HCT116 (cell line): ENCODE measurements around the gene ZHX3. TPM values are rescaled to one million over a fixed set of nuclear protein-coding genes. Genes with fewer than 3 reads are reported as not detected.

Experiments
- ATAC-seq: fragments of 200-7000 bp; cut with Tn5 transposase; 2 replicates; pipeline ENCODE4 v1.9.1; 2020; ENCODE audit warnings: mild to moderate bottlenecking, moderate library complexity
- BruUV-seq: library from RNA; stranded (reverse); fragments of 400-500 nt; replicated peaks from 2 replicates; lab custom pipeline; 2021; lab: Mats Ljungman, UMichigan
- CTCF ChIA-PET: fragments of 300-600 bp; sonication (Branson Sonifier 250); formaldehyde crosslinking; loops from one replicate; lab custom pipeline; 2021; ENCODE audit warnings: antibody characterized with exemption; lab: Charles Lee
- POLR2A ChIA-PET: fragments of 300-600, 350-600 bp; sonication (Branson Sonifier 250); formaldehyde crosslinking; loops from one replicate; lab custom pipeline; 2021; ENCODE audit warnings: antibody characterized with exemption; lab: Charles Lee
- RAD21 ChIA-PET, 2 experiments: fragments of 300-600 bp; sonication (Branson Sonifier 250); formaldehyde crosslinking; loops; one replicate each; lab custom pipeline; 2023; ENCODE audit warnings: low total read pairs in 2 of 2; ENCODE audit not compliant: uncharacterized antibody in 2 of 2, unreplicated experiment in 2 of 2, low non-redundant PET in 1 of 2; lab: Charles Lee
- DNase-seq: peaks from one replicate; pipeline ENCODE4 v3.0.0-alpha.2; 2010; ENCODE audit warnings: low read depth, low spot score
- H2AFZ ChIP-seq: fragments of 200-600 bp; shearing (Covaris generic), sonication (generic); 2 replicates; pipeline ENCODE4 v1.6.1; 2017; ENCODE audit warnings: low read depth, mixed run types, mixed read lengths, antibody characterized with exemption, low read length; ENCODE audit not compliant: poor library complexity, severe bottlenecking
- H3K27ac ChIP-seq: 2 replicates; pipeline ENCODE4 v1.5.1; 2012; ENCODE audit warnings: low read depth, low read length
- H3K27me3 ChIP-seq: fragments of 200-600 bp; sonication (generic); 2 replicates; pipeline ENCODE4 v1.6.1; 2016; ENCODE audit warnings: mixed run types, low read length, mixed read lengths; ENCODE audit not compliant: insufficient read depth
- H3K36me3 ChIP-seq, 2 experiments: fragments of 200-500 bp in 1 of 2; fragments of 200-600 bp in 1 of 2; sonication (Bioruptor generic) in 1 of 2; sonication (generic) in 1 of 2; 2 replicates each; pipeline versions ENCODE4 v1.5.1 to v1.6.1; 2014 to 2016; ENCODE audit warnings: low read length in 2 of 2, inconsistent platforms in 1 of 2, mixed read lengths in 1 of 2, mixed run types in 1 of 2; ENCODE audit not compliant: insufficient read depth in 2 of 2, control insufficient read depth in 1 of 2
- H3K4me1 ChIP-seq, 2 experiments: fragments of 200-600 bp in 1 of 2; sonication (generic) in 1 of 2; 2 replicates each; pipeline versions ENCODE4 v1.5.1 to v1.6.1; 2012 to 2017; ENCODE audit warnings: low read length in 2 of 2, inconsistent platforms in 1 of 2, mild to moderate bottlenecking in 1 of 2, mixed read lengths in 1 of 2, mixed run types in 1 of 2, moderate library complexity in 1 of 2; ENCODE audit not compliant: insufficient read depth in 2 of 2, control insufficient read depth in 1 of 2
- H3K4me2 ChIP-seq: fragments of 200-600 bp; sonication (generic); 2 replicates; pipeline ENCODE4 v1.6.1; 2017; ENCODE audit warnings: mixed run types, low read length, mixed read lengths
- H3K4me3 ChIP-seq, 2 experiments: fragments of 200-600 bp in 1 of 2; sonication (generic) in 1 of 2; replicated peaks in 1 of 2; 2 replicates each; pipeline ENCODE4 v1.5.1; 2011 to 2016; ENCODE audit warnings: low read length in 2 of 2, control low read depth in 1 of 2, low read depth in 1 of 2, mild to moderate bottlenecking in 1 of 2, mixed read lengths in 1 of 2, mixed run types in 1 of 2
- H3K79me2 ChIP-seq: fragments of 200-600 bp; sonication (generic); 2 replicates; pipeline ENCODE4 v1.6.1; 2017; ENCODE audit warnings: mild to moderate bottlenecking, mixed run types, low read length, moderate library complexity, mixed read lengths; ENCODE audit not compliant: insufficient read depth
- H3K9ac ChIP-seq: fragments of 200-600 bp; sonication (generic); 2 replicates; pipeline ENCODE4 v1.6.1; 2016; ENCODE audit warnings: low read length, mixed read lengths
- H3K9me2 ChIP-seq: fragments of 200-600 bp; sonication (generic), shearing (Covaris generic); 2 replicates; pipeline ENCODE4 v1.6.1; 2017; ENCODE audit warnings: mixed run types, mild to moderate bottlenecking, moderate library complexity; ENCODE audit not compliant: insufficient read depth
- H3K9me3 ChIP-seq, 2 experiments: fragments of 200-500 bp in 1 of 2; fragments of 200-600 bp in 1 of 2; sonication (Bioruptor generic) in 1 of 2; sonication (generic) in 1 of 2; 2 replicates each; pipeline ENCODE4 v1.6.1; 2014 to 2017; ENCODE audit warnings: low read length in 2 of 2, mixed read lengths in 2 of 2, inconsistent platforms in 1 of 2, low read depth in 1 of 2, mild to moderate bottlenecking in 1 of 2, mixed run types in 1 of 2, moderate library complexity in 1 of 2; ENCODE audit not compliant: control insufficient read depth in 1 of 2, insufficient read depth in 1 of 2
- H4K20me1 ChIP-seq: fragments of 200-600 bp; sonication (generic), shearing (Covaris generic); 2 replicates; pipeline ENCODE4 v1.6.1; 2017; ENCODE audit warnings: mixed run types, mild to moderate bottlenecking, moderate library complexity; ENCODE audit not compliant: insufficient read depth
- ATF3 ChIP-seq: IDR thresholded peaks from 2 replicates; pipeline ENCODE4 v1.6.1; 2012
- ELF1 ChIP-seq: IDR thresholded peaks from 2 replicates; pipeline ENCODE4 v1.6.1; 2012; ENCODE audit warnings: low read depth, borderline replicate concordance
- EZH2phosphoT487 ChIP-seq: fragments of 200-600 bp; IDR thresholded peaks from 2 replicates; pipeline ENCODE4 v1.6.1; 2018; ENCODE audit warnings: antibody characterized with exemption, borderline replicate concordance
- MAX ChIP-seq: IDR thresholded peaks from 2 replicates; pipeline ENCODE4 v1.6.1; 2012
- RAD21 ChIP-seq: IDR thresholded peaks from 2 replicates; pipeline ENCODE4 v1.6.1; 2012; ENCODE audit warnings: low read depth, mild to moderate bottlenecking
- YY1 ChIP-seq: IDR thresholded peaks from 2 replicates; pipeline ENCODE4 v1.6.1; 2011; ENCODE audit warnings: low read length, low read depth, moderate library complexity, mild to moderate bottlenecking; ENCODE audit not compliant: insufficient replicate concordance; ENCODE audit errors: extremely low read depth
- ZNF274 ChIP-seq: fragments of 200-500 bp; sonication (Bioruptor generic); IDR thresholded peaks from 2 replicates; pipeline ENCODE4 v1.6.1; 2014; ENCODE audit warnings: mild to moderate bottlenecking, low read depth, low read length, inconsistent platforms
- intact Hi-C: fragments of 100-400 bp; cut with micrococcal nuclease; formaldehyde crosslinking; loops from 2 replicates; pipeline ENCODE4 v1.10.0; 2022
- total RNA-seq: library from RNA; stranded (reverse); gene quantifications from one replicate; pipeline ENCODE4 v1.2.1, GENCODE V29; 2021; ENCODE audit not compliant: unreplicated experiment

The ZHX3 gene
- total RNA-seq, 1 experiment from 2014 or later = 13.3 TPM

GRCh38 chr20:41304002-41304401 is 13.5 kb downstream of the ZHX3 start:
- intact Hi-C loops = no loop called here
- no peaks in the 10 kb centered on the region for H3K4me1 ChIP-seq
- no peaks in the 10 kb centered on the region for H3K36me3 ChIP-seq
- no peaks in the 10 kb centered on the region for H3K9me3 ChIP-seq
- H3K27me3 ChIP-seq = no peaks in the 10 kb centered on the region
- BruUV-seq = no TSS peak
- H3K79me2 ChIP-seq = no peaks in the 10 kb centered on the region
- CTCF ChIA-PET = no interaction called here
- TF ChIP-seq ZNF274 = no peak
- no peak overlapping the region for H3K27ac ChIP-seq
- POLR2A ChIA-PET = no interaction called here
- no peak overlapping the region for H2AFZ ChIP-seq
- DNase-seq (no peak), ATAC-seq (no peak)
- no peaks in the 10 kb centered on the region for H4K20me1 ChIP-seq
- no peaks in the 10 kb centered on the region for H3K9me2 ChIP-seq
- no peak overlapping the region for H3K4me3 ChIP-seq
- RAD21 ChIA-PET = no interaction called here
- no peak overlapping the region for H3K4me2 ChIP-seq
- no peak overlapping the region for H3K9ac ChIP-seq

- H3K4me2 ChIP-seq = no peak overlapping the region
- ChIA-PET RAD21 (no interaction called here), POLR2A (no interaction called here), CTCF (no interaction called here)
- no peak overlapping the region for H3K9ac ChIP-seq
- no peak overlapping the region for H2AFZ ChIP-seq
- no peaks in the 10 kb centered on the region for H3K9me3 ChIP-seq
- DNase-seq (no peak), ATAC-seq (no peak)
- TF ChIP-seq EZH2phosphoT487 (no peak), ELF1 (no peak), RAD21 (no peak), YY1 (no peak), ATF3 (no peak), MAX (no peak)
- no TSS peak for BruUV-seq
- no peaks in the 10 kb centered on the region for H3K9me2 ChIP-seq
- H3K27ac ChIP-seq = no peak overlapping the region
- H3K4me3 ChIP-seq = no peak overlapping the region
- intact Hi-C loops = no loop called here
- no peaks in the 10 kb centered on the region for H3K79me2 ChIP-seq
- no peaks in the 10 kb centered on the region for H3K4me1 ChIP-seq
- H3K27me3 ChIP-seq = no peaks in the 10 kb centered on the region
- H3K36me3 ChIP-seq = no peaks in the 10 kb centered on the region
- no peaks in the 10 kb centered on the region for H4K20me1 ChIP-seq
Measured at GRCh38 chr20:41300886-41301285, 16.6 kb downstream of the ZHX3 start.
